ENCODE results near the gene DNAAF2.
"Not testable (repeated sequence)": the region's sequence is repeated elsewhere in the genome, so short reads cannot be mapped to it uniquely, and the experiment has no call there.

The DNAAF2 gene

DNA sequence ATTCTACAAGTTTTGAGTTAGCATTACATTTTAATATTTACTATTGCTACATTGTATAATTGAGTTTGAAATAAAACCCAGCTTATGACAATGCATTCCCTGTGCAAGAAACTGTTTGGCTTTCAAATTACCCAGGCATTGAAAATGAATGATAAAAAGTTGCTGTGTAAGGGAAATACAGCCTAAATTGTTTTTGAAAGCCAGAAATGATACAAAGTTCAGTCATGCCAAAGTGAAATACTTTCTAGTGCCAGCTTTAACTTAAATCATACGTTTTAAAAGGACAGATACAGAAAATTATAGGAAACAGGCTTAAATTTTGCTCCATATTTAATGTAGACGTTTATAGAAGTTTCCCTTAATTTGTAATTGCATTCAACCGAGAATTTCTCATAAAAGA lies 11.7 kb downstream of the DNAAF2 start:
- H3K4me1 Mint-ChIP-seq, result peaks cover 28% of the 10 kb centered on the region
- TF ChIP-seq, protein P1, sequence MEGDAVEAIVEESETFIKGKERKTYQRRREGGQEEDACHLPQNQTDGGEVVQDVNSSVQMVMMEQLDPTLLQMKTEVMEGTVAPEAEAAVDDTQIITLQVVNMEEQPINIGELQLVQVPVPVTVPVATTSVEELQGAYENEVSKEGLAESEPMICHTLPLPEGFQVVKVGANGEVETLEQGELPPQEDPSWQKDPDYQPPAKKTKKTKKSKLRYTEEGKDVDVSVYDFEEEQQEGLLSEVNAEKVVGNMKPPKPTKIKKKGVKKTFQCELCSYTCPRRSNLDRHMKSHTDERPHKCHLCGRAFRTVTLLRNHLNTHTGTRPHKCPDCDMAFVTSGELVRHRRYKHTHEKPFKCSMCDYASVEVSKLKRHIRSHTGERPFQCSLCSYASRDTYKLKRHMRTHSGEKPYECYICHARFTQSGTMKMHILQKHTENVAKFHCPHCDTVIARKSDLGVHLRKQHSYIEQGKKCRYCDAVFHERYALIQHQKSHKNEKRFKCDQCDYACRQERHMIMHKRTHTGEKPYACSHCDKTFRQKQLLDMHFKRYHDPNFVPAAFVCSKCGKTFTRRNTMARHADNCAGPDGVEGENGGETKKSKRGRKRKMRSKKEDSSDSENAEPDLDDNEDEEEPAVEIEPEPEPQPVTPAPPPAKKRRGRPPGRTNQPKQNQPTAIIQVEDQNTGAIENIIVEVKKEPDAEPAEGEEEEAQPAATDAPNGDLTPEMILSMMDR (IDR thresholded peaks at IDR 0.05), result no peak
- no peak for DNase-seq
- no peaks in the 10 kb centered on the region for H3K9me3 Mint-ChIP-seq
- H3K27me3 Mint-ChIP-seq (ENCODE audit: low read depth, poor library complexity), result no peaks in the 10 kb centered on the region
- no peak overlapping the region for H3K27ac Mint-ChIP-seq
- no peak overlapping the region for H3K4me3 Mint-ChIP-seq
- peaks cover 45% of the 10 kb centered on the region for H3K36me3 Mint-ChIP-seq (ENCODE audit: low read depth)

GRCh38 chr14:49622022-49622607 lies 12.9 kb downstream of the DNAAF2 start:
- H3K4me3 Mint-ChIP-seq, result peak overlapping the region; percentile 99
- H3K36me3 Mint-ChIP-seq (ENCODE audit: low read depth), result peaks cover 43% of the 10 kb centered on the region
- peaks cover 31% of the 10 kb centered on the region for H3K4me1 Mint-ChIP-seq
- no peaks in the 10 kb centered on the region for H3K9me3 Mint-ChIP-seq
- H3K27ac Mint-ChIP-seq, result no peak overlapping the region
- TF ChIP-seq, protein P1 (IDR thresholded peaks at IDR 0.05), result no peak
- no peak for DNase-seq
- H3K27me3 Mint-ChIP-seq (ENCODE audit: low read depth, poor library complexity), result no peaks in the 10 kb centered on the region

DNA sequence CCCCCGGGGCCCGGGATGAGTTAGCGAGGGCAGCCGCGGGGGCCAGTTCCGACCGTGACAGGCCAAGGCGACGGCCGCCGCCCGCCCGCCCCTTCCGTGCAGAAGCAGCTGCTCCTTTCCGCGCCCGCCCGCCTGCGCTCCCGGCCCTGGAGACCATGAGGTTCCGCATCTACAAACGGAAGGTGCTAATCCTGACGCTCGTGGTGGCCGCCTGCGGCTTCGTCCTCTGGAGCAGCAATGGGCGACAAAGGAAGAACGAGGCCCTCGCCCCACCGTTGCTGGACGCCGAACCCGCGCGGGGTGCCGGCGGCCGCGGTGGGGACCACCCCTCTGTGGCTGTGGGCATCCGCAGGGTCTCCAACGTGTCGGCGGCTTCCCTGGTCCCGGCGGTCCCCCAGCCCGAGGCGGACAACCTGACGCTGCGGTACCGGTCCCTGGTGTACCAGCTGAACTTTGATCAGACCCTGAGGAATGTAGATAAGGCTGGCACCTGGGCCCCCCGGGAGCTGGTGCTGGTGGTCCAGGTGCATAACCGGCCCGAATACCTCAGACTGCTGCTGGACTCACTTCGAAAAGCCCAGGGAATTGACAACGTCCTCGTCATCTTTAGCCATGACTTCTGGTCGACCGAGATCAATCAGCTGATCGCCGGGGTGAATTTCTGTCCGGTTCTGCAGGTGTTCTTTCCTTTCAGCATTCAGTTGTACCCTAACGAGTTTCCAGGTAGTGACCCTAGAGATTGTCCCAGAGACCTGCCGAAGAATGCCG lies 13.7 kb downstream of the DNAAF2 start:
- Mint-ChIP-seq H3K4me1 (peaks cover 31% of the 10 kb centered on the region), H3K9me3 (no peaks in the 10 kb centered on the region), H3K4me3 (peak overlapping the region; percentile 99), H3K27me3 (ENCODE audit: low read depth, poor library complexity) (no peaks in the 10 kb centered on the region), H3K36me3 (ENCODE audit: low read depth) (peaks cover 42% of the 10 kb centered on the region), H3K27ac (no peak overlapping the region)
- peak; percentile 67 for DNase-seq
- TF ChIP-seq, protein P1 (IDR thresholded peaks at IDR 0.05), result no peak

DNA sequence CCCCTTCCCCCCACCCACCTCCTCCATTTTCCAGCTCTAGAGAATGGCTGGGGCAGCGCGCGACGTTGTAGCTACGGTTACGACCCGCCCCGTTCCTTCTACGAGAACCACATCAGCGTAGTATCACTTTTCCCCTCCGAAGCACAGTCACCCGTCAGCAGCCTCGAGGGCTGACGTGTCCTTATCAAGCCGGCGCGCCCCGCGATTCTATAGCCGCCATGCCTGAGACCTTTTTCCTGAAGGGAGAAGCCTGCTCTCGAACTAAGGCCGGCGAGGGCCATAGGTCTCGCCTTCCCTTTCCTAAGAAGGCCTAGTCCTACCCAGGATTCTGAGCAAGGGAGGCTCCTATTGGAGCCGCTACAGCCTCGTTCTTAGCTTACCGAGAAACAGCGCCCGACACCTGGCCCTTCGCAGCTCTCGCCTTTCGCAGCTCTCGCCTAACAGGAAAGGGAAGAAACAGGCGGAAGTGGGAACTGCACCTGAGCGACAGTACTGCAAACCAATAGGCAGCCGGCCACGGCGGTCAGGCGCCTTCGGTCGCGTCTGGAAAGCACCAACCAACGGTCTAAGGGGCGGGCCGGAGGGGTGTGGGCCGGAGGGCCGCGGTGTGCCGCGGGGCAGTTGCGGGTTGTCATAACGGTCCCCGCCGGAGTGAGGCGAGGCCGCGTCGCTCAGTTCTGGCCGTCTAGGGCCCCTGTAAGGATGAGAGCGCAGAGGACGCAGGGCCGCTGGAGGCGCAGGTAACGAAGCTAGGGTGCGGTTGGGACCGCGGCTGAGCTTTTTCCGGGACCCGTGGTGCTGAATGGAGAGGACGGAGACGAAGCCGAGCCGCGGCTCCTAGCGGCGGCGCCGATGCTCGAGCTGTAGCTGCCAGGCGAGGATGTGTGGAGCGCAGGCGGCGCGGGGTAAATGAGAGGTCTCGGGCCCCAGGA lies 14.6 kb downstream of the DNAAF2 start, which contains the start of the genes MGAT2 and RPL36AL:
TSS of gene MGAT2 (plus strand) at position 618 of the 932 bp plus-strand sequence. CDS start 470 bp downstream, outside the sequence.
TSS of gene RPL36AL (minus strand) at position 445 of the 932 bp plus-strand sequence. CDS start 1,522 bp downstream, outside the sequence.
- Mint-ChIP-seq H3K4me3 (peak within 1 kb of the TSS; percentile 99), H3K9me3 (no peaks in the 10 kb centered on the region), H3K4me1 (peaks cover 31% of the 10 kb centered on the region), H3K27me3 (ENCODE audit: low read depth, poor library complexity) (no peaks in the 10 kb centered on the region), H3K27ac (peak within 1 kb of the TSS; percentile 100), H3K36me3 (ENCODE audit: low read depth) (peaks cover 41% of the 10 kb centered on the region)
- TF ChIP-seq, protein P1 (IDR thresholded peaks at IDR 0.05), result no peak
- DNase-seq, result peak; percentile 98

- H3K9me3 Mint-ChIP-seq, result no peaks in the 10 kb centered on the region
- H3K27ac Mint-ChIP-seq, result peak overlapping the region; percentile 100
- H3K36me3 Mint-ChIP-seq (ENCODE audit: low read depth), result peaks cover 38% of the 10 kb centered on the region
Measured at GRCh38 chr14:49619730-49620129, 15.3 kb downstream of the DNAAF2 start.

DNA sequence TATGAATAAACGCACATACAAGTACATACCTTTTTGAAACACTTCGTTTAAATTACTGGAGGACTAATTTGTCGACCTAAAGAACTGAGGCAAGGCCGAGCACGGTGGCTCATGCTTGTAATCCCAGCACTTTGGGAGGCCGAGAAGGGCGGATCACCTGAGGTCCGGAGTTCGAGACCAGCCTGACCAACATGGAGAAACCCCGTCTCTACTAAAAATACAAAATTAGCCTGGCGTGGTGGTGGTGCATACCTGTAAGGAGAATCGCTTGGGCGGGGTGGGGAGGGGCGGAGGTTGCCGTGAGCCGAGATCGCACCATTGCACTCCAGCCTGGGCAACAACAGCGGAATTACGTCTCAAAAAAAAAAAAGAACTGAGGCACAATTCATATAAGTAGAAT lies 15.8 kb downstream of the DNAAF2 start:
- peaks cover 31% of the 10 kb centered on the region for H3K4me1 Mint-ChIP-seq
- DNase-seq; H3K27me3 Mint-ChIP-seq (ENCODE audit: low read depth, poor library complexity); H3K9me3 Mint-ChIP-seq: not testable (repeated sequence)
- H3K27ac Mint-ChIP-seq, result peak overlapping the region; percentile 100
- H3K36me3 Mint-ChIP-seq (ENCODE audit: low read depth), result peaks cover 40% of the 10 kb centered on the region
- peak overlapping the region; percentile 99 for H3K4me3 Mint-ChIP-seq

More at GRCh38 chr14:49619730-49620129, 15.3 kb downstream of the DNAAF2 start:
- Mint-ChIP-seq H3K27me3 (ENCODE audit: low read depth, poor library complexity) (no peaks in the 10 kb centered on the region), H3K4me1 (peaks cover 31% of the 10 kb centered on the region), H3K4me3 (peak overlapping the region; percentile 99)
- DNase-seq, result no peak
- TF ChIP-seq, protein P1 (IDR thresholded peaks at IDR 0.05), result no peak

All from nephron progenitor cell (in vitro differentiated cells).